Measurements from ENCODE around the gene TRAF3IP1. TPM values are rescaled to one million over a fixed set of nuclear protein-coding genes. Genes with fewer than 3 reads are reported as not detected.

Gene TRAF3IP1
- total RNA-seq, 1 donor, result 3.5 TPM

Other genes with a start within 250 kb of the TRAF3IP1 start
- gene ESPNL, start 220.2 kb upstream of the TRAF3IP1 start, total RNA-seq, result 0.10 TPM
- gene KLHL30, start 181.8 kb upstream of the TRAF3IP1 start, total RNA-seq, result not detected
- 0.10 TPM for gene ERFE, start 161.5 kb upstream of the TRAF3IP1 start, total RNA-seq
- gene ILKAP, start 116.8 kb upstream of the TRAF3IP1 start, total RNA-seq, result 66.5 TPM
- gene HES6, start 80.5 kb upstream of the TRAF3IP1 start, total RNA-seq, result 5.4 TPM
- 18.7 TPM for gene PER2, start 31.9 kb upstream of the TRAF3IP1 start, total RNA-seq
- gene ASB1, start 106.4 kb downstream of the TRAF3IP1 start, total RNA-seq, result 10.5 TPM

Measured in mononuclear cell (primary cell).